HepG2 (cell line): Measurements from ENCODE around the gene CARMIL3. TPM values are rescaled to one million over a fixed set of nuclear protein-coding genes. Genes with fewer than 3 reads are reported as not detected.

Experiments used
- HNF4A ChIP-seq: sonication (generic); formaldehyde crosslinking; IDR thresholded peaks from 2 replicates; pipeline ENCODE4 v1.4.0; 2020; ENCODE audit warnings: missing genetic modification reagents
- HNRNPK ChIP-seq: fragments of 200-400 bp; formaldehyde crosslinking; IDR thresholded peaks from 2 replicates; pipeline ENCODE4 v1.6.1; 2018; ENCODE audit warnings: low read length, low read depth, moderate library complexity, mild to moderate bottlenecking; ENCODE audit not compliant: poor library complexity, severe bottlenecking
- IKZF1 ChIP-seq: fragments of 450-650 bp; IDR thresholded peaks from 2 replicates; pipeline ENCODE4 v1.7.1; 2016
- IRF2 ChIP-seq: IDR thresholded peaks from 2 replicates; pipeline ENCODE4 v1.6.1; 2018; ENCODE audit warnings: missing genetic modification reagents, missing compliant biosample characterization
- ISX ChIP-seq: sonication (generic); formaldehyde crosslinking; conservative IDR thresholded peaks from 2 replicates; pipeline ENCODE4 v1.5.0; 2020; ENCODE audit warnings: missing genetic modification reagents
- JARID2 ChIP-seq: sonication (generic); formaldehyde crosslinking; IDR thresholded peaks from 2 replicates; pipeline ENCODE4 v1.8.1; 2023; ENCODE audit warnings: missing genetic modification reagents, inconsistent platforms; ENCODE audit not compliant: insufficient replicate concordance
- PRPF4 ChIP-seq: fragments of 200-400 bp; formaldehyde crosslinking; IDR thresholded peaks from 2 replicates; pipeline ENCODE4 v1.6.1; 2016; ENCODE audit warnings: low read length, low read depth; ENCODE audit not compliant: poor library complexity, severe bottlenecking
- RARA ChIP-seq: IDR thresholded peaks from 2 replicates; pipeline ENCODE4 v1.6.1; 2016; ENCODE audit warnings: missing genetic modification reagents, missing compliant biosample characterization
- RBM39 ChIP-seq: fragments of 200-400 bp; formaldehyde crosslinking; IDR thresholded peaks from one replicate; pipeline ENCODE4 v1.6.1; 2018; ENCODE audit warnings: antibody characterized with exemption, mild to moderate bottlenecking, low read depth, low read length; ENCODE audit not compliant: poor library complexity, severe bottlenecking
- SALL2 ChIP-seq: sonication (generic); formaldehyde crosslinking; IDR thresholded peaks from 2 replicates; pipeline ENCODE4 v1.8.1; 2023; ENCODE audit warnings: mild to moderate bottlenecking, missing genetic modification reagents, inconsistent platforms
- SRSF1 ChIP-seq: fragments of 200-400 bp; formaldehyde crosslinking; optimal IDR thresholded peaks from 2 replicates; pipeline ENCODE3; 2017; ENCODE audit warnings: mild to moderate bottlenecking, low read depth, low read length, moderate library complexity
- STAT6 ChIP-seq: sonication (generic); formaldehyde crosslinking; IDR thresholded peaks from 2 replicates; pipeline ENCODE4 v1.4.0; 2020; ENCODE audit warnings: missing genetic modification reagents, mild to moderate bottlenecking, borderline replicate concordance
- XRCC5 ChIP-seq: fragments of 200-400 bp; formaldehyde crosslinking; optimal IDR thresholded peaks from 2 replicates; pipeline ENCODE3; 2017; ENCODE audit warnings: mild to moderate bottlenecking, low read length
- ZBTB21 ChIP-seq: sonication (generic); formaldehyde crosslinking; IDR thresholded peaks from 2 replicates; pipeline ENCODE4 v1.4.0; 2020; ENCODE audit warnings: missing genetic modification reagents
- ZNF318 ChIP-seq: sonication (generic); formaldehyde crosslinking; IDR thresholded peaks from 2 replicates; pipeline ENCODE4 v1.4.0; 2020; ENCODE audit warnings: mild to moderate bottlenecking, missing genetic modification reagents
- ZNF383 ChIP-seq: sonication (generic); formaldehyde crosslinking; IDR thresholded peaks from 2 replicates; pipeline ENCODE4 v1.4.0; 2020; ENCODE audit warnings: missing genetic modification reagents, mild to moderate bottlenecking, borderline replicate concordance
- ZNF709 ChIP-seq: sonication (generic); formaldehyde crosslinking; IDR thresholded peaks from 2 replicates; pipeline ENCODE4 v1.5.0; 2020; ENCODE audit warnings: mild to moderate bottlenecking, missing genetic modification reagents
- ZNF720 ChIP-seq: sonication (generic); formaldehyde crosslinking; IDR thresholded peaks from 2 replicates; pipeline ENCODE4 v1.4.0; 2020; ENCODE audit warnings: missing genetic modification reagents
- ZNF766 ChIP-seq: sonication (generic); formaldehyde crosslinking; IDR thresholded peaks from 2 replicates; pipeline ENCODE4 v1.5.0; 2020; ENCODE audit warnings: missing genetic modification reagents, borderline replicate concordance
- polyA plus RNA-seq, 8 experiments: library from polyadenylated mRNA; depleted of rRNA in 3 of 8; stranded (reverse) in 7 of 8; unstranded in 1 of 8; fragments of >200 nt; fragmentation: Illumina TruSeq in 4 of 8; extraction: Trizol in 4 of 8; gene quantifications; 2 replicates each; pipeline versions ENCODE4 v1.2.1 to v1.2.3, GENCODE V29; 2011 to 2016; ENCODE audit warnings: low read depth in 4 of 8, missing spikeins in 1 of 8, mixed read lengths in 1 of 8; ENCODE audit not compliant: insufficient read depth in 1 of 8
- total RNA-seq, 5 experiments: library from RNA; depleted of rRNA; stranded (reverse); fragments of >200 nt; fragmentation: Illumina TruSeq; extraction: Trizol; gene quantifications; 2 replicates each; pipeline ENCODE4 v1.2.3, GENCODE V29; 2016; ENCODE audit warnings: low read depth in 1 of 5

Gene CARMIL3
- total and polyA plus RNA-seq, 2 of the 13 experiments (the other 11 are each of a cell fraction or from before 2014, with no cell fraction given): 0.27 to 0.55 TPM

GRCh38 chr14:24113801-24114531 lies 62.2 kb downstream of the CARMIL3 start (continued):
- TF ChIP-seq ZNF383 (CRISPR knock-in tag) (peak; percentile 86; the same call in 1 of the 2 replicates), ZNF709 (CRISPR knock-in tag) (peak; percentile 92), ISX (CRISPR knock-in tag) (peak; percentile 92; the same call in 1 of the 2 replicates), JARID2 (CRISPR knock-in tag) (peak; percentile 98), ZNF720 (CRISPR knock-in tag) (0 out of 2 replicates have a peak, but pooled peaks have one; percentile 90), IRF2 (CRISPR knock-in tag) (peak; percentile 100), ZNF318 (CRISPR knock-in tag) (peak; percentile 99), ZNF766 (peak; percentile 85; the same call in 1 of the 2 replicates), SRSF1 (peak; percentile 83), RBM39 (peak; percentile 98), XRCC5 (no peak), PRPF4 (peak; percentile 26), HNF4A (peak; percentile 100), IKZF1 (no peak), STAT6 (peak; percentile 100; the same call in 1 of the 2 replicates), HNRNPK (peak; percentile 48), SALL2 (CRISPR knock-in tag) (peak; percentile 99), ZBTB21 (CRISPR knock-in tag) (peak; percentile 78), RARA (CRISPR knock-in tag) (peak; percentile 99)
